NK-92 (cell line): ENCODE measurements around the gene CPED1.

ENCODE experiments used
- DNase-seq: peaks from one replicate; lab custom pipeline; 2025; ENCODE audit not compliant: unreplicated experiment; lab: John Stamatoyannopoulos, UW

Gene CPED1

GRCh38 chr7:121339082-121339481, 350.6 kb downstream of the CPED1 start:
- DNase-seq, result no peak

- no peak for DNase-seq
Observed at GRCh38 chr7:121341933-121342332, 353.4 kb downstream of the CPED1 start.

GRCh38 chr7:121342631-121343030, 354.1 kb downstream of the CPED1 start:
- DNase-seq, result no peak

DNA sequence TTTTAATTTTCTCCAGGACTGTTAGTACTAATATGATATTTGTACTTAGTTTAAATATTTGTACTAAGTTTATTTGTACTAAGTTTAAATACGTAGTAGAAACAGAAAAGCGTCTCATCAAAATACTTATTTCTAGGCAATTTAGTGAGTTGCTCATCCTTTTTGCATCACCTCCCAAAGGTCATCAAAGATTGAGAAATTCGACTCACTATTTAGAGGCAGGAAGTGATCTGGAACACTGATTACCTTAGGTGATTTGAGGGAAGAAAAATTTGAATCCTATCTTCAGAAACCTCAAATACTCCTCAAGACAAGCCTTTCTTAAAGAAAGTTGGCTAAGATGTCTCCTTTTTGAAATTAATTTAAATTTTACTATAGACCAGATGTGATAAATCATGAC, 354.8 kb downstream of the CPED1 start:
- no peak for DNase-seq

- DNase-seq, result no peak
Observed at GRCh38 chr7:121344093-121344492, 355.6 kb downstream of the CPED1 start.

GRCh38 chr7:121344497-121344896, 356.0 kb downstream of the CPED1 start:
- DNase-seq, result no peak
